Liver (tissue), 9 donors: ENCODE results near the gene FAM131C. TPM values are rescaled to one million over a fixed set of nuclear protein-coding genes. Genes with fewer than 3 reads are reported as not detected.
"Not testable (repeated sequence)": the region's sequence is repeated elsewhere in the genome, so short reads cannot be mapped to it uniquely, and the experiment has no call there.

Experiments
- DNase-seq: peaks from one replicate; pipeline ENCODE4 v3.0.0-alpha.2; 2017; ENCODE audit warnings: low spot score
- H3K27ac ChIP-seq, 2 donors: one replicate each; pipeline ENCODE4 v1.7.0; 2013; ENCODE audit warnings: inconsistent platforms in 2 of 2, low read length in 2 of 2, control low read depth in 1 of 2, low read depth in 1 of 2, mild to moderate bottlenecking in 1 of 2
- H3K27me3 ChIP-seq, 4 donors: one replicate each; pipeline versions ENCODE4 v1.6.1 to v1.7.0; 2013; ENCODE audit warnings: low read length in 3 of 4, inconsistent platforms in 1 of 4, mild to moderate bottlenecking in 1 of 4, moderate library complexity in 1 of 4; ENCODE audit not compliant: control insufficient read depth in 4 of 4, insufficient read depth in 4 of 4
- H3K36me3 ChIP-seq, 4 donors: one replicate each; pipeline versions ENCODE4 v1.6.1 to v1.7.0; 2013; ENCODE audit warnings: low read length in 3 of 4, mild to moderate bottlenecking in 3 of 4, low read depth in 1 of 4, moderate library complexity in 1 of 4; ENCODE audit not compliant: control insufficient read depth in 4 of 4, insufficient read depth in 3 of 4
- H3K4me1 ChIP-seq, 4 donors: one replicate each; pipeline versions ENCODE4 v1.6.1 to v1.7.0; 2013; ENCODE audit warnings: low read length in 3 of 4, mild to moderate bottlenecking in 3 of 4, moderate library complexity in 1 of 4; ENCODE audit not compliant: control insufficient read depth in 4 of 4, insufficient read depth in 4 of 4
- H3K4me3 ChIP-seq, 3 donors: one replicate each; pipeline versions ENCODE4 v1.6.1 to v1.7.0; 2013; ENCODE audit warnings: low read length in 3 of 3, control low read depth in 1 of 3, low read depth in 1 of 3, mild to moderate bottlenecking in 1 of 3
- H3K9ac ChIP-seq, 2 donors: one replicate each; pipeline ENCODE4 v1.7.0; 2013; ENCODE audit warnings: low read length in 2 of 2, mild to moderate bottlenecking in 2 of 2, moderate library complexity in 2 of 2, control low read depth in 1 of 2, low read depth in 1 of 2
- H3K9me3 ChIP-seq, 4 donors: one replicate each; pipeline versions ENCODE4 v1.6.1 to v1.7.0; 2013; ENCODE audit warnings: low read length in 3 of 4; ENCODE audit not compliant: control insufficient read depth in 4 of 4
- ATF3 ChIP-seq: IDR thresholded peaks from 2 replicates; pipeline ENCODE4 v1.6.1; 2016; ENCODE audit warnings: antibody characterized with exemption
- EGR1 ChIP-seq, 2 donors: IDR thresholded peaks; 2 replicates each; pipeline ENCODE4 v1.6.1; 2016 to 2018; ENCODE audit warnings: antibody characterized with exemption in 2 of 2, low read depth in 2 of 2
- FOXA1 ChIP-seq: IDR thresholded peaks from 2 replicates; pipeline ENCODE4 v1.6.1; 2016; ENCODE audit warnings: antibody characterized with exemption
- FOXA2 ChIP-seq: IDR thresholded peaks from 2 replicates; pipeline ENCODE4 v1.6.1; 2016; ENCODE audit warnings: antibody characterized with exemption
- GABPA ChIP-seq, 2 donors: IDR thresholded peaks in 1 of 2; conservative IDR thresholded peaks in 1 of 2; 2 replicates each; pipeline ENCODE4 v1.6.1; 2016; ENCODE audit warnings: antibody characterized with exemption in 2 of 2, mild to moderate bottlenecking in 1 of 2, moderate library complexity in 1 of 2
- HNF4A ChIP-seq, 2 donors: conservative IDR thresholded peaks; 2 replicates each; pipeline ENCODE4 v1.6.1; 2016; ENCODE audit warnings: antibody characterized with exemption in 2 of 2, mild to moderate bottlenecking in 2 of 2
- HNF4G ChIP-seq: IDR thresholded peaks from 2 replicates; pipeline ENCODE4 v1.6.1; 2016; ENCODE audit warnings: antibody characterized with exemption
- JUND ChIP-seq, 2 donors: IDR thresholded peaks; 2 replicates each; pipeline ENCODE4 v1.6.1; 2016; ENCODE audit warnings: antibody characterized with exemption in 2 of 2
- MAX ChIP-seq: IDR thresholded peaks from 2 replicates; pipeline ENCODE4 v1.6.1; 2016; ENCODE audit warnings: antibody characterized with exemption
- NR2F2 ChIP-seq: IDR thresholded peaks from 2 replicates; pipeline ENCODE4 v1.6.1; 2016; ENCODE audit warnings: antibody characterized with exemption
- RAD21 ChIP-seq, 2 donors: IDR thresholded peaks; 2 replicates each; pipeline ENCODE4 v1.6.1; 2016; ENCODE audit warnings: antibody characterized with exemption in 2 of 2, mild to moderate bottlenecking in 2 of 2
- REST ChIP-seq: IDR thresholded peaks from 2 replicates; pipeline ENCODE4 v1.6.1; 2016; ENCODE audit warnings: antibody characterized with exemption, mild to moderate bottlenecking
- SP1 ChIP-seq: IDR thresholded peaks from 2 replicates; pipeline ENCODE4 v1.6.1; 2018; ENCODE audit warnings: antibody characterized with exemption, mild to moderate bottlenecking
- TAF1 ChIP-seq: conservative IDR thresholded peaks from 2 replicates; pipeline ENCODE4 v1.6.1; 2016; ENCODE audit warnings: antibody characterized with exemption, mild to moderate bottlenecking
- YY1 ChIP-seq: IDR thresholded peaks from 2 replicates; pipeline ENCODE4 v1.6.1; 2016; ENCODE audit warnings: antibody characterized with exemption, mild to moderate bottlenecking
- ZBTB33 ChIP-seq: IDR thresholded peaks from 2 replicates; pipeline ENCODE4 v1.6.1; 2016; ENCODE audit warnings: antibody characterized with exemption
- WGBS: extraction: QIAGEN DNeasy Blood & Tissue Kit; methylation state at CpG from one replicate; pipeline ENCODE4 v1.1.7; 2013; 5-methylcytosine and 5-hydroxymethylcytosine counted together
- polyA plus RNA-seq, 2 donors: library from polyadenylated mRNA; stranded (reverse) in 1 of 2; unstranded in 1 of 2; fragments of 200-250 nt in 1 of 2; fragments of >200 nt in 1 of 2; fragmentation: Nextera tagmentation in 1 of 2; extraction: Ambion mirVana in 1 of 2; gene quantifications; one replicate each; pipeline versions ENCODE4 v1.2.1 to v1.2.3, GENCODE V29; 2013 to 2015
- total RNA-seq, 2 donors: library from RNA; depleted of rRNA; stranded (reverse); fragments of >200 nt; gene quantifications; one replicate each; pipeline ENCODE4 v1.2.3, GENCODE V29; 2014
- donor health status: healthy.
- donor health status: healthy.
- donor health status: healthy.
- donor health status: healthy.
- donor health status: healthy.

FAM131C gene
- total and polyA plus RNA-seq, 4 donors = 0.05 to 0.92 TPM; not detected in 2

GRCh38 chr1:16043950-16044349 lies 29.5 kb downstream of the FAM131C start:
- Histone ChIP-seq H3K36me3 (no peaks in the 10 kb centered on the region), H3K9ac (no peak overlapping the region), H3K4me3 (no peak overlapping the region), H3K9me3 (no peaks in the 10 kb centered on the region), H3K4me1 (peaks cover 0 to 6% (median 2%) of the 10 kb centered on the region in 4 donors), H3K27me3 (no peaks in the 10 kb centered on the region), H3K27ac (no peak overlapping the region)
- no peak for TF ChIP-seq ZBTB33
- no peak for TF ChIP-seq HNF4G
- no peak for TF ChIP-seq HNF4A (conservative IDR thresholded peaks at IDR 0.05)
- no peak for TF ChIP-seq MAX
- no peak for TF ChIP-seq RAD21 (IDR thresholded peaks at IDR 0.05)
- no peak for TF ChIP-seq FOXA2
- TF ChIP-seq REST = no peak
- TF ChIP-seq FOXA1 = no peak
- DNase-seq = no peak
- 93% methylated on average over 5 of the region's 5 CpGs for WGBS

- TF ChIP-seq YY1 (no peak), NR2F2 (no peak), HNF4A (conservative IDR thresholded peaks at IDR 0.05) (no peak), MAX (no peak), EGR1 (IDR thresholded peaks at IDR 0.05; ENCODE audit: low read depth in 2 of 2) (no peak), SP1 (no peak), HNF4G (no peak), RAD21 (IDR thresholded peaks at IDR 0.05) (no peak), ZBTB33 (no peak), TAF1 (no peak), GABPA (IDR thresholded peaks at IDR 0.05 in 1 of 2, conservative IDR thresholded peaks at IDR 0.05 in 1 of 2) (no peak), JUND (IDR thresholded peaks at IDR 0.05) (no peak), ATF3 (no peak)
- 79% methylated on average over 7 of the region's 7 CpGs for WGBS
- H3K4me1 ChIP-seq = peaks cover 0 to 1% (median under 1%) of the 10 kb centered on the region in 4 donors
- H3K27ac ChIP-seq = no peak within 1 kb of the TSS
- no peaks in the 10 kb centered on the region for H3K27me3 ChIP-seq
- DNase-seq = no peak
- H3K9ac ChIP-seq = no peak within 1 kb of the TSS
- H3K4me3 ChIP-seq = no peak within 1 kb of the TSS
- no peaks in the 10 kb centered on the region for H3K9me3 ChIP-seq
- no peaks in the 10 kb centered on the region for H3K36me3 ChIP-seq
Observed at GRCh38 chr1:16043521-16043920, 29.9 kb downstream of the FAM131C start, which contains the start of gene CLCNKB. TSS of gene CLCNKB (plus strand) at chr1:16043782. CDS start at chr1:16044493, 711 bp downstream.

GRCh38 chr1:16042654-16043053 lies 30.8 kb downstream of the FAM131C start:
- H3K27ac ChIP-seq, H3K9me3 ChIP-seq, H3K27me3 ChIP-seq, H3K36me3 ChIP-seq, H3K4me3 ChIP-seq, H3K9ac ChIP-seq, DNase-seq, H3K4me1 ChIP-seq: not testable (repeated sequence)
- 95% methylated on average over 9 of the region's 9 CpGs for WGBS
